ENCODE measurements around the gene VSTM1. TPM values are rescaled to one million over a fixed set of nuclear protein-coding genes. Genes with fewer than 3 reads are reported as not detected.

The VSTM1 gene
- total RNA-seq, 3 donors from 2014 or later (not counting 1 experiment from before 2014, with no cell fraction given): 0.72 to 2.8 (median 2.7) TPM

DNA sequence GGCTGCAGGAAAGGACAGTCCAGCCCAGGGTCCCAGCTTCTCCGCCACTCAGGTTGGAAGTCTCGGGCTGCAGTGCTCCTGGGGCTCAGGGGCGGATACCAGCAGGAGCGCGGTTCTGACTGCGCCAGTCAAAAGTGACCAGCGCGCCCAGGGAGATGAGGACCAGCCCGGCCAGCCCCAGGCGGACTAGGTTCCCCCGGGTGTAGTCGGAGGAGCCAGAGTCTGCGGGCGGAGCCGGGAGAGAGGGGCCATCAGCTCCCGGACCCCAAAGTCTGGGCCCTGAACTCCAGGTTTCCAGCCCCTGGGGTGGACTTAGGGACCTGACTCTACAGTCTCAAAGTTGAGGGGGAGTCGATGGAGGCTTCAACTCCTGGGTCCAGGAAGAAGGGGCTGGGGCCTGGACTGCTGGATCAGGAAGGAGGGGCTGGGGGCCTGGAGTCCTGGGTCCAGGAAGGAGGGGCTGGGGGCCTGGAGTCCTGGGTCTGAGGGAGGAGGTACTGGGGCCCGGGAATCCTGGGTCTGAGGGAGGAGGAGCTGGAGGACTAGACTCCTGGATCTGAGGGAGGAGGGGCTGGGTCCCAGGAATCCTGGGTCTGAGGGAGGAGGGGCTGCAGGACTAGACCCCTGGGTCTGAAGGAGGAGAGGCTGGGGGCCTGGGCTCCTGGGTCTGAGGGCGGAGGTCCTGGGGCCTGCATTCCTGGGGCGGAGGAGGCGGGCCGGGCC, 31.6 kb upstream of the VSTM1 start:
- Histone ChIP-seq H3K4me3 (ENCODE audit: low read length) (peak overlapping the region; percentile 26), H3K27ac (ENCODE audit: low read length) (no peak overlapping the region), H3K36me3 (ENCODE audit: control insufficient read depth, insufficient read depth, low read length) (no peaks in the 10 kb centered on the region), H3K27me3 (ENCODE audit: control insufficient read depth, insufficient read depth, low read length) (peaks cover 4% of the 10 kb centered on the region), H3K9me3 (ENCODE audit: control insufficient read depth, insufficient read depth, low read length) (no peaks in the 10 kb centered on the region), H3K4me1 (ENCODE audit: control insufficient read depth, insufficient read depth, low read length) (peaks cover 20% of the 10 kb centered on the region)
- TF ChIP-seq, protein P1, sequence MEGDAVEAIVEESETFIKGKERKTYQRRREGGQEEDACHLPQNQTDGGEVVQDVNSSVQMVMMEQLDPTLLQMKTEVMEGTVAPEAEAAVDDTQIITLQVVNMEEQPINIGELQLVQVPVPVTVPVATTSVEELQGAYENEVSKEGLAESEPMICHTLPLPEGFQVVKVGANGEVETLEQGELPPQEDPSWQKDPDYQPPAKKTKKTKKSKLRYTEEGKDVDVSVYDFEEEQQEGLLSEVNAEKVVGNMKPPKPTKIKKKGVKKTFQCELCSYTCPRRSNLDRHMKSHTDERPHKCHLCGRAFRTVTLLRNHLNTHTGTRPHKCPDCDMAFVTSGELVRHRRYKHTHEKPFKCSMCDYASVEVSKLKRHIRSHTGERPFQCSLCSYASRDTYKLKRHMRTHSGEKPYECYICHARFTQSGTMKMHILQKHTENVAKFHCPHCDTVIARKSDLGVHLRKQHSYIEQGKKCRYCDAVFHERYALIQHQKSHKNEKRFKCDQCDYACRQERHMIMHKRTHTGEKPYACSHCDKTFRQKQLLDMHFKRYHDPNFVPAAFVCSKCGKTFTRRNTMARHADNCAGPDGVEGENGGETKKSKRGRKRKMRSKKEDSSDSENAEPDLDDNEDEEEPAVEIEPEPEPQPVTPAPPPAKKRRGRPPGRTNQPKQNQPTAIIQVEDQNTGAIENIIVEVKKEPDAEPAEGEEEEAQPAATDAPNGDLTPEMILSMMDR (IDR thresholded peaks at IDR 0.05): no peak
- DNase-seq (no peak), ATAC-seq (no peak)
- H3K36me3 Mint-ChIP-seq: no peaks in the 10 kb centered on the region
- H3K9me3 Mint-ChIP-seq: no peaks in the 10 kb centered on the region
- peak overlapping the region; percentile 98 for H3K4me3 Mint-ChIP-seq
- H3K27ac Mint-ChIP-seq: peak overlapping the region in 1 of 2 donors; percentile 92
- intact Hi-C loops (cut with micrococcal nuclease): no loop called here
- H3K4me1 Mint-ChIP-seq: peaks cover 17 to 18% of the 10 kb centered on the region in 2 donors
- peaks cover 0 to 11% of the 10 kb centered on the region in 2 donors for H3K27me3 Mint-ChIP-seq (ENCODE audit: low read depth in 2 of 2)
- 78% methylated on average over 22 of the region's 22 CpGs for WGBS (ENCODE audit: insufficient coverage)

DNA sequence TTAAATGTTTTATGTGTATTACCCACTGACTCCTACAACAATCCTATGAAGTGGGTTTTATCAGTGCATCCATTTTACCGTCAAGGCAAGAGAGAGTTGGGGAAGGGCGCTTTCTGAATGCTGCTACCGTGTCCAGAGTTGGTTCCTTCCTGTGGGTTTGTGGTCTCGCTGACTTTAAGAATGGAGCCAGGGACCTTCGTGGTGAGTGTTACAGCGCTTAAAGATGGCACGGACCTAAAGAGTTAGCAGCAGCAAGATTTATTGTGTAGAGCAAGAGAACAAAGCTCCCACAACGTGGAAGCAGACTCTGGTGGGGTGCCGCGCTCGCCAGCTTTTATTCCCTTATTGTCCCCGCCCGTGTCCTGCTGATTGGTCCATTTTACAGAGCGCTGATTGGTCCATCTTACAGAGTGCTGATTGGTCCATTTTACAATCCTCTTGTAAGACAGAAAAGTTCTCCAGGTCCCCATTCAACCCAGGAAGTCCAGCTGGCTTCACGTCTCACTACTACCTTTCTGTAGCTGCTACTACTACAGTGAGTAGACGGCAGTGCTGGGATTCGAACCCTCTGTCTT, 30.8 kb upstream of the VSTM1 start:
- Mint-ChIP-seq H3K27ac (peak overlapping the region in 1 of 2 donors; percentile 92), H3K36me3 (no peaks in the 10 kb centered on the region), H3K4me3 (peak overlapping the region; percentile 57), H3K27me3 (ENCODE audit: low read depth in 2 of 2) (peaks cover 0 to 11% of the 10 kb centered on the region in 2 donors), H3K9me3 (no peaks in the 10 kb centered on the region), H3K4me1 (peaks cover 17 to 18% of the 10 kb centered on the region in 2 donors)
- no peak overlapping the region for H3K27ac ChIP-seq (ENCODE audit: low read length)
- no peak overlapping the region for H3K4me3 ChIP-seq (ENCODE audit: low read length)
- H3K27me3 ChIP-seq (ENCODE audit: control insufficient read depth, insufficient read depth, low read length): peaks cover 4% of the 10 kb centered on the region
- ATAC-seq (no peak), DNase-seq (no peak)
- TF ChIP-seq, protein P1 (IDR thresholded peaks at IDR 0.05): no peak
- H3K4me1 ChIP-seq (ENCODE audit: control insufficient read depth, insufficient read depth, low read length): peaks cover 20% of the 10 kb centered on the region
- intact Hi-C loops (cut with micrococcal nuclease): no loop called here
- 37% methylated on average over 17 of the region's 17 CpGs for WGBS (ENCODE audit: insufficient coverage)
- H3K9me3 ChIP-seq (ENCODE audit: control insufficient read depth, insufficient read depth, low read length): no peaks in the 10 kb centered on the region
- H3K36me3 ChIP-seq (ENCODE audit: control insufficient read depth, insufficient read depth, low read length): no peaks in the 10 kb centered on the region

DNA sequence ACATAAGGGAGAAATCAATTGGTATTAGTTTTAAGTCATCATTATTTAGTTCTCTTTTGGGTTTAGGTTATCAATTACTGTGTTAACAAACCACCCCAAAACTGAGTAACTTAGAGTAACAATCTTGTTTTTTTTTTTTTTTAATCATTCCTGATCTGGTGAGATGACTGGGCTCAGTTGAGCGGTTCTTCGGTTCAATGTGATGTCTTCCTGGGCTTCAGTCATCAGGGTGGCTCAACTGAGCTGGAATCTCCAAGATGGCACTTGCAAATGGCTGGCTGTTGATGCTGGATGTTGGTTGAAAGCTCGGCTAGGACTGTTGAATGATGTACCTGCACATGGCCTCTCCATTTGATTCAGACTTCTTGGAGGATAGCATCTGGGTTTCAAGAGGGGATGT, 20.7 kb upstream of the VSTM1 start:
- no peak for ATAC-seq
- H3K27ac ChIP-seq (ENCODE audit: low read length): no peak overlapping the region
- no peaks in the 10 kb centered on the region for H3K9me3 ChIP-seq (ENCODE audit: control insufficient read depth, insufficient read depth, low read length)
- intact Hi-C loops (cut with micrococcal nuclease): no loop called here
- Mint-ChIP-seq H3K4me3 (no peak overlapping the region), H3K27ac (no peak overlapping the region), H3K9me3 (no peaks in the 10 kb centered on the region), H3K4me1 (no peaks in the 10 kb centered on the region), H3K36me3 (no peaks in the 10 kb centered on the region), H3K27me3 (ENCODE audit: low read depth in 2 of 2) (peaks cover 0 to 6% of the 10 kb centered on the region in 2 donors)
- H3K27me3 ChIP-seq (ENCODE audit: control insufficient read depth, insufficient read depth, low read length): no peaks in the 10 kb centered on the region
- WGBS (ENCODE audit: insufficient coverage): 83% methylated on average over 3 of the region's 3 CpGs
- H3K4me3 ChIP-seq (ENCODE audit: low read length): no peak overlapping the region
- no peaks in the 10 kb centered on the region for H3K36me3 ChIP-seq (ENCODE audit: control insufficient read depth, insufficient read depth, low read length)
- no peak for DNase-seq
- H3K4me1 ChIP-seq (ENCODE audit: control insufficient read depth, insufficient read depth, low read length): no peaks in the 10 kb centered on the region
- TF ChIP-seq, protein P1 (IDR thresholded peaks at IDR 0.05): no peak
